ENCODE data around the gene AGR2. TPM values are rescaled to one million over a fixed set of nuclear protein-coding genes. Genes with fewer than 3 reads are reported as not detected.

Gene AGR2
- total RNA-seq, 1 experiment from 2014 or later: 0.93 TPM

GRCh38 chr7:16826060-16826459, 21.3 kb upstream of the AGR2 start:
- H3K79me2 ChIP-seq (ENCODE audit: insufficient read depth, low read length): no peaks in the 10 kb centered on the region
- POLR2A ChIA-PET: no interaction called here
- no TSS peak for BruUV-seq (replicated peaks)
- H3K36me3 ChIP-seq (ENCODE audit: control insufficient read depth in 1 of 2, insufficient read depth in 2 of 2, low read length in 2 of 2): no peaks in the 10 kb centered on the region
- CTCF ChIA-PET: no interaction called here
- no peaks in the 10 kb centered on the region for H4K20me1 ChIP-seq (ENCODE audit: insufficient read depth)
- intact Hi-C loops (cut with micrococcal nuclease): no loop called here
- RAD21 ChIA-PET (ENCODE audit: low non-redundant PET in 1 of 2, low total read pairs in 2 of 2, uncharacterized antibody in 2 of 2, unreplicated experiment in 2 of 2): no interaction called here
- no peaks in the 10 kb centered on the region for H3K27me3 ChIP-seq (ENCODE audit: insufficient read depth, low read length)
- TF ChIP-seq FOSL1 (IDR thresholded peaks at IDR 0.05; ENCODE audit: low read depth) (no peak), SP1 (IDR thresholded peaks at IDR 0.05; ENCODE audit: low read depth) (no peak), POLR2A (IDR thresholded peaks at IDR 0.05; ENCODE audit: borderline replicate concordance, extremely low read depth, insufficient read depth, insufficient read length) (no peak), CBX3 (IDR thresholded peaks at IDR 0.05; ENCODE audit: low read depth) (no peak), REST (IDR thresholded peaks at IDR 0.05; ENCODE audit: low read depth) (no peak), JUND (IDR thresholded peaks at IDR 0.05) (no peak)
- H3K9me3 ChIP-seq (ENCODE audit: control insufficient read depth in 1 of 2, insufficient read depth in 1 of 2, low read depth in 1 of 2, low read length in 2 of 2): no peaks in the 10 kb centered on the region
- DNase-seq (ENCODE audit: low read depth, low spot score): no peak
- H3K4me1 ChIP-seq (ENCODE audit: control insufficient read depth in 1 of 2, insufficient read depth in 2 of 2, low read length in 2 of 2): no peaks in the 10 kb centered on the region
- H3K4me3 ChIP-seq (replicated peaks in 1 of 2; ENCODE audit: low read depth in 1 of 2, low read length in 2 of 2): no peak overlapping the region
- no peak overlapping the region for H3K4me2 ChIP-seq (ENCODE audit: low read length)
- no peaks in the 10 kb centered on the region for H3K9me2 ChIP-seq (ENCODE audit: insufficient read depth)
- no peak for ATAC-seq
- H2AFZ ChIP-seq (ENCODE audit: low read depth, low read length, poor library complexity, severe bottlenecking): no peak overlapping the region
- H3K9ac ChIP-seq (ENCODE audit: low read length): no peak overlapping the region
- H3K27ac ChIP-seq (ENCODE audit: low read depth, low read length): no peak overlapping the region

- DNase-seq (ENCODE audit: low read depth, low spot score) (no peak), ATAC-seq (no peak)
- POLR2A ChIA-PET: no interaction called here
- no peaks in the 10 kb centered on the region for H3K79me2 ChIP-seq (ENCODE audit: insufficient read depth, low read length)
- RAD21 ChIA-PET (ENCODE audit: low non-redundant PET in 1 of 2, low total read pairs in 2 of 2, uncharacterized antibody in 2 of 2, unreplicated experiment in 2 of 2): no interaction called here
- no peak overlapping the region for H3K9ac ChIP-seq (ENCODE audit: low read length)
- H3K36me3 ChIP-seq (ENCODE audit: control insufficient read depth in 1 of 2, insufficient read depth in 2 of 2, low read length in 2 of 2): no peaks in the 10 kb centered on the region
- H4K20me1 ChIP-seq (ENCODE audit: insufficient read depth): no peaks in the 10 kb centered on the region
- no peak overlapping the region for H3K4me2 ChIP-seq (ENCODE audit: low read length)
- H2AFZ ChIP-seq (ENCODE audit: low read depth, low read length, poor library complexity, severe bottlenecking): no peak overlapping the region
- peaks cover 0 to 9% of the 10 kb centered on the region in 2 experiments; a peak in 2 of 4 replicates for H3K4me1 ChIP-seq (ENCODE audit: control insufficient read depth in 1 of 2, insufficient read depth in 2 of 2, low read length in 2 of 2)
- H3K9me3 ChIP-seq (ENCODE audit: control insufficient read depth in 1 of 2, insufficient read depth in 1 of 2, low read depth in 1 of 2, low read length in 2 of 2): no peaks in the 10 kb centered on the region
- H3K4me3 ChIP-seq (replicated peaks in 1 of 2; ENCODE audit: low read depth in 1 of 2, low read length in 2 of 2): no peak overlapping the region
- H3K9me2 ChIP-seq (ENCODE audit: insufficient read depth): no peaks in the 10 kb centered on the region
- H3K27me3 ChIP-seq (ENCODE audit: insufficient read depth, low read length): no peaks in the 10 kb centered on the region
- intact Hi-C loops (cut with micrococcal nuclease): no loop called here
- TF ChIP-seq EZH2phosphoT487 (IDR thresholded peaks at IDR 0.05; ENCODE audit: borderline replicate concordance) (no peak), ELF1 (IDR thresholded peaks at IDR 0.05; ENCODE audit: borderline replicate concordance, low read depth) (no peak), ZNF274 (IDR thresholded peaks at IDR 0.05; ENCODE audit: low read depth, low read length) (no peak), CBX3 (IDR thresholded peaks at IDR 0.05; ENCODE audit: low read depth) (no peak), SRF (IDR thresholded peaks at IDR 0.05; ENCODE audit: low read depth) (no peak), TCF7L2 (IDR thresholded peaks at IDR 0.05; ENCODE audit: borderline replicate concordance, extremely low read depth, insufficient read depth, insufficient read length) (no peak)
- no TSS peak for BruUV-seq (replicated peaks)
- no peak overlapping the region for H3K27ac ChIP-seq (ENCODE audit: low read depth, low read length)
- CTCF ChIA-PET: no interaction called here
These were observed 17.2 kb upstream of the AGR2 start for GRCh38 chr7:16822029-16822428.
